Choroid plexus epithelial cell (primary cell): ENCODE measurements around the gene VAMP2.
A peak's percentile ranks its signal among the peaks of the same experiment; 100 is the strongest.

Experiments used
- DNase-seq: peaks from one replicate; pipeline ENCODE4 v3.0.0-alpha.2; 2010; ENCODE audit warnings: low read depth
- H3K4me3 ChIP-seq: 2 replicates; pipeline ENCODE4 v1.5.1; 2011; ENCODE audit warnings: low read depth, mild to moderate bottlenecking, control low read depth, low read length, moderate library complexity
- CTCF ChIP-seq: conservative IDR thresholded peaks from 2 replicates; pipeline ENCODE4 v1.5.1; 2011; ENCODE audit warnings: low read depth, mild to moderate bottlenecking, control low read depth, inconsistent platforms, low read length, moderate library complexity

The VAMP2 gene

GRCh38 chr17:8110456-8110804, 52.3 kb downstream of the VAMP2 start:
- no peak overlapping the region for H3K4me3 ChIP-seq
- TF ChIP-seq CTCF = no peak

GRCh38 chr17:8109661-8110455, 52.9 kb downstream of the VAMP2 start:
- no peak overlapping the region for H3K4me3 ChIP-seq
- no peak for DNase-seq
- peak; percentile 74 for TF ChIP-seq CTCF

More at GRCh38 chr17:8110456-8110804, 52.3 kb downstream of the VAMP2 start:
- no peak for DNase-seq
